Fibroblast of skin of scalp (primary cell): Measurements from ENCODE around the gene WWC2.

Experiments
- DNase-seq: peaks from one replicate; pipeline ENCODE4 v3.0.0-alpha.2; 2013

WWC2 gene

GRCh38 chr4:183333983-183334382 lies 234.9 kb downstream of the WWC2 start:
- peak; percentile 9 for DNase-seq

GRCh38 chr4:183335369-183335940 lies 236.4 kb downstream of the WWC2 start:
- peak; percentile 89 for DNase-seq

GRCh38 chr4:183337349-183337748 lies 238.3 kb downstream of the WWC2 start:
- DNase-seq, result no peak

- peak; percentile 30 for DNase-seq
Observed at GRCh38 chr4:183337833-183338232, 238.8 kb downstream of the WWC2 start.

GRCh38 chr4:183342541-183343533 lies 243.8 kb downstream of the WWC2 start:
- peak; percentile 34 for DNase-seq

- DNase-seq, result no peak
Observed at GRCh38 chr4:183343730-183344129, 244.7 kb downstream of the WWC2 start.

GRCh38 chr4:183344523-183345255 lies 245.6 kb downstream of the WWC2 start:
- no peak for DNase-seq

- no peak for DNase-seq
Observed at GRCh38 chr4:183345261-183345660, 246.2 kb downstream of the WWC2 start.

- DNase-seq, result no peak
Observed at GRCh38 chr4:183347146-183347545, 248.1 kb downstream of the WWC2 start.

- peak; percentile 65 for DNase-seq
Observed at GRCh38 chr4:183347566-183347965, 248.5 kb downstream of the WWC2 start.

GRCh38 chr4:183348136-183348535 lies 249.1 kb downstream of the WWC2 start:
- no peak for DNase-seq

- peak; percentile 97 for DNase-seq
Observed at GRCh38 chr4:183348706-183349659, 249.9 kb downstream of the WWC2 start.

GRCh38 chr4:183349673-183350072 lies 250.6 kb downstream of the WWC2 start:
- DNase-seq, result peak; percentile 76

GRCh38 chr4:183350317-183351071 lies 251.4 kb downstream of the WWC2 start:
- peak; percentile 67 for DNase-seq

- no peak for DNase-seq
Observed at GRCh38 chr4:183352546-183352945, 253.5 kb downstream of the WWC2 start.

GRCh38 chr4:183353557-183353956 lies 254.5 kb downstream of the WWC2 start:
- DNase-seq, result no peak

- no peak for DNase-seq
Observed at GRCh38 chr4:183354219-183354618, 255.2 kb downstream of the WWC2 start.

- DNase-seq, result peak; percentile 51
Observed at GRCh38 chr4:183355405-183355804, 256.3 kb downstream of the WWC2 start.

GRCh38 chr4:183356173-183356830 lies 257.2 kb downstream of the WWC2 start:
- DNase-seq, result no peak

GRCh38 chr4:183356931-183357675 lies 258.0 kb downstream of the WWC2 start:
- DNase-seq, result no peak
